HCT116 (cell line): ENCODE data around the gene KANK3. TPM values are rescaled to one million over a fixed set of nuclear protein-coding genes. Genes with fewer than 3 reads are reported as not detected.

Experiments used
- ATAC-seq: fragments of 200-7000 bp; cut with Tn5 transposase; 2 replicates; pipeline ENCODE4 v1.9.1; 2020; ENCODE audit warnings: mild to moderate bottlenecking, moderate library complexity
- BruUV-seq: library from RNA; stranded (reverse); fragments of 400-500 nt; replicated peaks from 2 replicates; lab custom pipeline; 2021; lab: Mats Ljungman, UMichigan
- CTCF ChIA-PET: fragments of 300-600 bp; sonication (Branson Sonifier 250); formaldehyde crosslinking; loops from one replicate; lab custom pipeline; 2021; ENCODE audit warnings: antibody characterized with exemption; lab: Charles Lee
- POLR2A ChIA-PET: fragments of 300-600, 350-600 bp; sonication (Branson Sonifier 250); formaldehyde crosslinking; loops from one replicate; lab custom pipeline; 2021; ENCODE audit warnings: antibody characterized with exemption; lab: Charles Lee
- RAD21 ChIA-PET, 2 experiments: fragments of 300-600 bp; sonication (Branson Sonifier 250); formaldehyde crosslinking; loops; one replicate each; lab custom pipeline; 2023; ENCODE audit warnings: low total read pairs in 2 of 2; ENCODE audit not compliant: uncharacterized antibody in 2 of 2, unreplicated experiment in 2 of 2, low non-redundant PET in 1 of 2; lab: Charles Lee
- DNase-seq: peaks from one replicate; pipeline ENCODE4 v3.0.0-alpha.2; 2010; ENCODE audit warnings: low read depth, low spot score
- H2AFZ ChIP-seq: fragments of 200-600 bp; shearing (Covaris generic), sonication (generic); 2 replicates; pipeline ENCODE4 v1.6.1; 2017; ENCODE audit warnings: low read depth, mixed run types, mixed read lengths, antibody characterized with exemption, low read length; ENCODE audit not compliant: poor library complexity, severe bottlenecking
- H3K27ac ChIP-seq: 2 replicates; pipeline ENCODE4 v1.5.1; 2012; ENCODE audit warnings: low read depth, low read length
- H3K27me3 ChIP-seq: fragments of 200-600 bp; sonication (generic); 2 replicates; pipeline ENCODE4 v1.6.1; 2016; ENCODE audit warnings: mixed run types, low read length, mixed read lengths; ENCODE audit not compliant: insufficient read depth
- H3K36me3 ChIP-seq, 2 experiments: fragments of 200-500 bp in 1 of 2; fragments of 200-600 bp in 1 of 2; sonication (Bioruptor generic) in 1 of 2; sonication (generic) in 1 of 2; 2 replicates each; pipeline versions ENCODE4 v1.5.1 to v1.6.1; 2014 to 2016; ENCODE audit warnings: low read length in 2 of 2, inconsistent platforms in 1 of 2, mixed read lengths in 1 of 2, mixed run types in 1 of 2; ENCODE audit not compliant: insufficient read depth in 2 of 2, control insufficient read depth in 1 of 2
- H3K4me1 ChIP-seq, 2 experiments: fragments of 200-600 bp in 1 of 2; sonication (generic) in 1 of 2; 2 replicates each; pipeline versions ENCODE4 v1.5.1 to v1.6.1; 2012 to 2017; ENCODE audit warnings: low read length in 2 of 2, inconsistent platforms in 1 of 2, mild to moderate bottlenecking in 1 of 2, mixed read lengths in 1 of 2, mixed run types in 1 of 2, moderate library complexity in 1 of 2; ENCODE audit not compliant: insufficient read depth in 2 of 2, control insufficient read depth in 1 of 2
- H3K4me2 ChIP-seq: fragments of 200-600 bp; sonication (generic); 2 replicates; pipeline ENCODE4 v1.6.1; 2017; ENCODE audit warnings: mixed run types, low read length, mixed read lengths
- H3K4me3 ChIP-seq, 2 experiments: fragments of 200-600 bp in 1 of 2; sonication (generic) in 1 of 2; replicated peaks in 1 of 2; 2 replicates each; pipeline ENCODE4 v1.5.1; 2011 to 2016; ENCODE audit warnings: low read length in 2 of 2, control low read depth in 1 of 2, low read depth in 1 of 2, mild to moderate bottlenecking in 1 of 2, mixed read lengths in 1 of 2, mixed run types in 1 of 2
- H3K79me2 ChIP-seq: fragments of 200-600 bp; sonication (generic); 2 replicates; pipeline ENCODE4 v1.6.1; 2017; ENCODE audit warnings: mild to moderate bottlenecking, mixed run types, low read length, moderate library complexity, mixed read lengths; ENCODE audit not compliant: insufficient read depth
- H3K9ac ChIP-seq: fragments of 200-600 bp; sonication (generic); 2 replicates; pipeline ENCODE4 v1.6.1; 2016; ENCODE audit warnings: low read length, mixed read lengths
- H3K9me2 ChIP-seq: fragments of 200-600 bp; sonication (generic), shearing (Covaris generic); 2 replicates; pipeline ENCODE4 v1.6.1; 2017; ENCODE audit warnings: mixed run types, mild to moderate bottlenecking, moderate library complexity; ENCODE audit not compliant: insufficient read depth
- H3K9me3 ChIP-seq, 2 experiments: fragments of 200-500 bp in 1 of 2; fragments of 200-600 bp in 1 of 2; sonication (Bioruptor generic) in 1 of 2; sonication (generic) in 1 of 2; 2 replicates each; pipeline ENCODE4 v1.6.1; 2014 to 2017; ENCODE audit warnings: low read length in 2 of 2, mixed read lengths in 2 of 2, inconsistent platforms in 1 of 2, low read depth in 1 of 2, mild to moderate bottlenecking in 1 of 2, mixed run types in 1 of 2, moderate library complexity in 1 of 2; ENCODE audit not compliant: control insufficient read depth in 1 of 2, insufficient read depth in 1 of 2
- H4K20me1 ChIP-seq: fragments of 200-600 bp; sonication (generic), shearing (Covaris generic); 2 replicates; pipeline ENCODE4 v1.6.1; 2017; ENCODE audit warnings: mixed run types, mild to moderate bottlenecking, moderate library complexity; ENCODE audit not compliant: insufficient read depth
- CBX3 ChIP-seq: IDR thresholded peaks from 2 replicates; pipeline ENCODE4 v1.6.1; 2012; ENCODE audit warnings: low read depth
- EGR1 ChIP-seq: IDR thresholded peaks from 2 replicates; pipeline ENCODE4 v1.6.1; 2012; ENCODE audit warnings: low read depth
- EZH2 ChIP-seq: fragments of 200-600 bp; sonication (generic); IDR thresholded peaks from 2 replicates; pipeline ENCODE4 v1.6.1; 2017; ENCODE audit warnings: antibody characterized with exemption, mixed run types
- EZH2phosphoT487 ChIP-seq: fragments of 200-600 bp; IDR thresholded peaks from 2 replicates; pipeline ENCODE4 v1.6.1; 2018; ENCODE audit warnings: antibody characterized with exemption, borderline replicate concordance
- JUND ChIP-seq: IDR thresholded peaks from 2 replicates; pipeline ENCODE4 v1.6.1; 2012
- MAX ChIP-seq: IDR thresholded peaks from 2 replicates; pipeline ENCODE4 v1.6.1; 2012
- POLR2A ChIP-seq: IDR thresholded peaks from 2 replicates; pipeline ENCODE4 v1.7.0; 2011; ENCODE audit warnings: borderline replicate concordance; ENCODE audit not compliant: insufficient read depth, insufficient read length; ENCODE audit errors: extremely low read depth
- POLR2AphosphoS5 ChIP-seq: IDR thresholded peaks from 2 replicates; pipeline ENCODE4 v1.6.1; 2011; ENCODE audit warnings: mild to moderate bottlenecking, low read depth, low read length, moderate library complexity
- REST ChIP-seq: IDR thresholded peaks from 2 replicates; pipeline ENCODE4 v1.6.1; 2012; ENCODE audit warnings: low read depth
- SP1 ChIP-seq: IDR thresholded peaks from 2 replicates; pipeline ENCODE4 v1.6.1; 2012; ENCODE audit warnings: low read depth
- TCF7L2 ChIP-seq: IDR thresholded peaks from 2 replicates; pipeline ENCODE4 v1.7.0; 2011; ENCODE audit warnings: borderline replicate concordance, inconsistent platforms; ENCODE audit not compliant: insufficient read depth, insufficient read length; ENCODE audit errors: extremely low read depth
- intact Hi-C: fragments of 100-400 bp; cut with micrococcal nuclease; formaldehyde crosslinking; loops from 2 replicates; pipeline ENCODE4 v1.10.0; 2022
- total RNA-seq: library from RNA; stranded (reverse); gene quantifications from one replicate; pipeline ENCODE4 v1.2.1, GENCODE V29; 2021; ENCODE audit not compliant: unreplicated experiment
- TF ChIP-seq, protein P1 (sequence below), 3 experiments: fragments of 200-600 bp in 1 of 3; sonication (generic) in 1 of 3; IDR thresholded peaks in 2 of 3; conservative IDR thresholded peaks in 1 of 3; 2 replicates each; pipeline ENCODE4 v1.5.1; 2012 to 2017; ENCODE audit warnings: low read depth in 2 of 3, low read length in 2 of 3, antibody characterized with exemption in 1 of 3, borderline replicate concordance in 1 of 3, control low read depth in 1 of 3, mild to moderate bottlenecking in 1 of 3, mixed read lengths in 1 of 3, mixed run types in 1 of 3, moderate library complexity in 1 of 3; ENCODE audit not compliant: insufficient read depth in 1 of 3

Gene KANK3
- total RNA-seq, 1 experiment from 2014 or later, result 21.7 TPM

- POLR2A ChIA-PET, result interaction anchor here (0.7 to 1.0 kb wide), 3 partner anchors 9 to 12 kb away, joined by 3 to 5 read pairs (median 4); no protein-coding TSS in a partner anchor
- no peak for TF ChIP-seq TCF7L2
- no peak for TF ChIP-seq EZH2
- TF ChIP-seq EGR1, result no peak
- peaks cover 11 to 22% of the 10 kb centered on the region in 2 experiments for H3K36me3 ChIP-seq
- peaks cover 28% of the 10 kb centered on the region for H3K79me2 ChIP-seq
- no peak overlapping the region for H3K9ac ChIP-seq
- H4K20me1 ChIP-seq, result peaks cover 5% of the 10 kb centered on the region; the same call in 1 of the 2 replicates
- H3K4me3 ChIP-seq, result no peak overlapping the region
- no peaks in the 10 kb centered on the region for H3K9me3 ChIP-seq
- H3K4me1 ChIP-seq, result peaks cover 8 to 16% of the 10 kb centered on the region in 2 experiments; a peak in 3 of 4 replicates
- BruUV-seq, result no TSS peak
- H3K4me2 ChIP-seq, result no peak overlapping the region
- CTCF ChIA-PET, result no interaction called here
- H3K27ac ChIP-seq, result no peak overlapping the region
- RAD21 ChIA-PET, result no interaction called here
- H3K9me2 ChIP-seq, result no peaks in the 10 kb centered on the region
- no peak overlapping the region for H2AFZ ChIP-seq
- DNase-seq (no peak), ATAC-seq (no peak)
- no peaks in the 10 kb centered on the region for H3K27me3 ChIP-seq
- intact Hi-C loops, result no loop called here
These were observed 17.6 kb downstream of the KANK3 start for GRCh38 chr19:8325454-8325853.

DNA sequence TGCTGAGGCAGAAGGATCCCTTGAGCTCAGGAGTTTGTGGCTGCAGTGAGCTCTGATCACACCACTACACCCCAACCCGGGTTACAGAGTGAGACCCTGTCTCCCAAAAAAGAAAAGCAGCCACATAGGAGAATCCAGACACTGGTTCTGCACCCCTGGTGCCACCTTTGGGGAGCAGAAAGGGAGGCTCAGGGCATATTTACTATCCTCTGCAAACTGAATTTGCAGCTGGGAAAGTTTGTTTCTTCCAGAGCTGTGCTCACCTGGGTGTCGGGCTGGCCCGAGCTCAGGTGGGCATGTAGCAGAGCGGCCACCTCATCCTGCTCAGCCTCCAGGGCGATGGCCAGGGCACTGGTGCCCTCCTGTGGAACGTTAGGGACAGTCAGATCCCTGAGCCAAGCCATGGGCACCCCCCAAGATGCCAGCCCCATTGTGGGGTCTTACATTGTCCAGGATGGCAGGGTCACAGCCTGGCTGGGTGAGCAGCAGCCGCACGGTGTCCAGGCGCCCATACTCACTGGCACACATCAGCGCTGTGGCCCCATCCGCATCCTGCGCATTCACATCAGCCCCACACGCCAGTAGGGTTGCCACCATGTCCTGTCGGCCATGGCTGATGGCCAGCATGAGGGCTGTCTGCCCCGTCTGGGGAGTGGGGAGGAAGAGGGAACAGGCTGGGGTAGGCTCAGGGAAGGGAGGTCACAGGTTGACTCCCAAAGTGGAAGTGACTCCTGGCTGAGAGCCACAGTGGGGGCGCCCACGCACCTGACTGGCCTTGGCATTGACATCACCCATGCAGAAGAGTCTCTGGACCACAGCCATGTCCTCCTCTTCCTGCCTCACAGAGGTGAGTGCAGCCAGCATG lies 18.6 kb downstream of the KANK3 start:
- ATAC-seq (peak; percentile 35), DNase-seq (no peak)
- Histone ChIP-seq H3K79me2 (peaks cover 39% of the 10 kb centered on the region), H2AFZ (no peak overlapping the region), H4K20me1 (peaks cover 5% of the 10 kb centered on the region; the same call in 1 of the 2 replicates), H3K4me3 (no peak overlapping the region), H3K9me2 (no peaks in the 10 kb centered on the region)
- POLR2A ChIA-PET, result interaction anchor here (0.7 to 4.1 kb wide), 3 partner anchors 10 to 189 kb away, joined by 3 to 37 read pairs (median 5); partner anchors contain the start of gene ZNF414
- 0 out of 2 replicates have a peak, but pooled peaks have one; percentile 23 for TF ChIP-seq CBX3
- TF ChIP-seq SP1, result no peak
- peak; percentile 32 for TF ChIP-seq POLR2A
- TF ChIP-seq MAX, result no peak
- TF ChIP-seq JUND, result peak; percentile 33; the same call in 1 of the 2 replicates
- TF ChIP-seq, protein P1, sequence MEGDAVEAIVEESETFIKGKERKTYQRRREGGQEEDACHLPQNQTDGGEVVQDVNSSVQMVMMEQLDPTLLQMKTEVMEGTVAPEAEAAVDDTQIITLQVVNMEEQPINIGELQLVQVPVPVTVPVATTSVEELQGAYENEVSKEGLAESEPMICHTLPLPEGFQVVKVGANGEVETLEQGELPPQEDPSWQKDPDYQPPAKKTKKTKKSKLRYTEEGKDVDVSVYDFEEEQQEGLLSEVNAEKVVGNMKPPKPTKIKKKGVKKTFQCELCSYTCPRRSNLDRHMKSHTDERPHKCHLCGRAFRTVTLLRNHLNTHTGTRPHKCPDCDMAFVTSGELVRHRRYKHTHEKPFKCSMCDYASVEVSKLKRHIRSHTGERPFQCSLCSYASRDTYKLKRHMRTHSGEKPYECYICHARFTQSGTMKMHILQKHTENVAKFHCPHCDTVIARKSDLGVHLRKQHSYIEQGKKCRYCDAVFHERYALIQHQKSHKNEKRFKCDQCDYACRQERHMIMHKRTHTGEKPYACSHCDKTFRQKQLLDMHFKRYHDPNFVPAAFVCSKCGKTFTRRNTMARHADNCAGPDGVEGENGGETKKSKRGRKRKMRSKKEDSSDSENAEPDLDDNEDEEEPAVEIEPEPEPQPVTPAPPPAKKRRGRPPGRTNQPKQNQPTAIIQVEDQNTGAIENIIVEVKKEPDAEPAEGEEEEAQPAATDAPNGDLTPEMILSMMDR (IDR thresholded peaks at IDR 0.05 in 2 of 3, conservative IDR thresholded peaks at IDR 0.05 in 1 of 3; ENCODE audit: borderline replicate concordance in 1 of 3, insufficient read depth in 1 of 3, low read depth in 2 of 3, low read length in 2 of 3), result peak in 2 of 3 experiments; percentile 12 to 19; a peak in 3 of 6 replicates
- TF ChIP-seq REST, result no peak
- TF ChIP-seq EZH2phosphoT487, result no peak
- no peak for TF ChIP-seq EGR1
- TF ChIP-seq POLR2AphosphoS5, result peak; percentile 30; the same call in 1 of the 2 replicates
- TF ChIP-seq, all 23 proteins: peak for 5
- intact Hi-C loops, result no loop called here
- H3K4me1 ChIP-seq, result peaks cover 12 to 25% of the 10 kb centered on the region in 2 experiments; a peak in 3 of 4 replicates
- H3K27ac ChIP-seq, result peak overlapping the region; percentile 74
- CTCF ChIA-PET, result interaction anchor here (1.8 kb wide), 1 partner anchor 12 kb away, joined by 5 read pairs; no protein-coding TSS in a partner anchor
- no peak overlapping the region for H3K9ac ChIP-seq
- H3K27me3 ChIP-seq, result no peaks in the 10 kb centered on the region
- H3K4me2 ChIP-seq, result no peak overlapping the region
- RAD21 ChIA-PET, result interaction anchor here in 1 of 2 experiments (0.6 kb wide), 1 partner anchor 404 kb away, joined by 3 read pairs; the partner anchor contains the start of gene SNAPC2
- BruUV-seq, result no TSS peak
- H3K9me3 ChIP-seq, result no peaks in the 10 kb centered on the region
- H3K36me3 ChIP-seq, result peaks cover 11 to 22% of the 10 kb centered on the region in 2 experiments
